Measurements from ENCODE around the gene NR5A1. TPM values are rescaled to one million over a fixed set of nuclear protein-coding genes. Genes with fewer than 3 reads are reported as not detected.

NR5A1 gene
- total RNA-seq, 2 donors from 2014 or later, result not detected

DNA sequence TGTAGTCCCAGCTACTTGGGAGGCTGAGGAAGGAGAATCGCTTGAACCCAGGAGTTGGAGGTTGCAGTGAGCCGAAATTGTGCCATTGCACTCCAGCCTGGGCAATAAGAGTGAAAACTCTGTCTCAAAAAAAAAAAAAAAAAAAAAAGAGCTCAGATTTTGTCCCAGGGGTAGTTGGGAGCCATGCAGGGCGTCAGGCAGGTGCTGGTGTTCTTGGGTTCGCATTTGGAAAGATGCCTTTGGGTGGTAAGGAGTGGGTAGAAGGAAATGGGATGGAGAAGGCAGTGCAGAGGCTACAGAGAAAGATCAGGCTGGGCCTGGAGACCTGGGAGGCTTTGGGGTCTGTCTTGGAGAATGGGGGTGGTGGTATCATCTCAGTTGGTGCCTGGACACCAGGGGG lies 33.0 kb downstream of the NR5A1 start:
- Mint-ChIP-seq H3K4me1 (no peaks in the 10 kb centered on the region), H3K36me3 (ENCODE audit: low read depth) (no peaks in the 10 kb centered on the region), H3K4me3 (no peak overlapping the region), H3K27ac (no peak overlapping the region), H3K27me3 (peaks cover 9% of the 10 kb centered on the region), H3K9me3 (no peaks in the 10 kb centered on the region)
- ATAC-seq (replicated peaks), result no peak

DNA sequence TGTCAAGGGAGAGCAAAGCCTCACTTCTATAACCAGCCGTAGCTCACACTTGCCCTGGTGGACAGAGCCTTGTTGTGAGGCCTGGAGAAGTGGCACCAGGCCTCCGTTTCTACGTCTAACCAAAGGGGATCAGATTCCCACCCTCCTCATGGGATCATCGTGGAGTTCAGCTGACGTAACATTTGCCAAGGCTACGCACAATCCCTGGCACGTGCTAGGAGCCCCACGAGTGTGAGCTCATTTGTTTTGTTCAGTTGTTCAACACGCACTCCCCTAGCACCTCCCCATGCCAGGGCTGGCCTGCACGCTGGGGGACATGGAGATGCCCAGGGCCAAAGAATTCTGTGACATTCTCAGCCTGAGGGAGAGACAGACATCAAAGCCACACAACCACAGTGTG lies 33.9 kb downstream of the NR5A1 start:
- no peak overlapping the region for H3K4me3 Mint-ChIP-seq
- no peaks in the 10 kb centered on the region for H3K4me1 Mint-ChIP-seq
- H3K27me3 Mint-ChIP-seq, result peaks cover 11% of the 10 kb centered on the region
- no peaks in the 10 kb centered on the region for H3K36me3 Mint-ChIP-seq (ENCODE audit: low read depth)
- H3K27ac Mint-ChIP-seq, result no peak overlapping the region
- H3K9me3 Mint-ChIP-seq, result no peaks in the 10 kb centered on the region
- no peak for ATAC-seq (replicated peaks)

DNA sequence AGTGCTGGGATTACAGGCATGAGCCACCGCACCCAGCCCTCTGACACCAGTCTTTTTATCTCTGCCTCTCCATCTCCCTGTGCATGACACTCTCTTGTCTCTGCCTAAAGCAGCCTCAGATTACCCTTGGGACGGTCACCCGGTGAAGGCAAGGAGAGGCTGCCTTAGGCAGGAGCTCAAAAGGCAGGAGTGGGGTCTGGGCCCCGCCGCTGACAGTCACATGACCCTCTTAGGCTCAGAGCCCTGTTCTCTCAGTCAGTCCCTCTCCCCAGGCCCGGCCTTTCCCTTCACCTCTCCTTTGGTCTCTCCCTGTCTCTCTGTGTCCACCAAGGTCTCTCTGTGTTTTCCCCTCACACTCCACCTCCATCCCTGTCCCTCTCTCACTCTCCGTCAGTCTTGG lies 34.4 kb downstream of the NR5A1 start:
- no peak for ATAC-seq (replicated peaks)
- H3K27me3 Mint-ChIP-seq, result peaks cover 9% of the 10 kb centered on the region
- H3K9me3 Mint-ChIP-seq, result no peaks in the 10 kb centered on the region
- H3K27ac Mint-ChIP-seq, result no peak overlapping the region
- no peaks in the 10 kb centered on the region for H3K36me3 Mint-ChIP-seq (ENCODE audit: low read depth)
- no peaks in the 10 kb centered on the region for H3K4me1 Mint-ChIP-seq
- H3K4me3 Mint-ChIP-seq, result no peak overlapping the region

DNA sequence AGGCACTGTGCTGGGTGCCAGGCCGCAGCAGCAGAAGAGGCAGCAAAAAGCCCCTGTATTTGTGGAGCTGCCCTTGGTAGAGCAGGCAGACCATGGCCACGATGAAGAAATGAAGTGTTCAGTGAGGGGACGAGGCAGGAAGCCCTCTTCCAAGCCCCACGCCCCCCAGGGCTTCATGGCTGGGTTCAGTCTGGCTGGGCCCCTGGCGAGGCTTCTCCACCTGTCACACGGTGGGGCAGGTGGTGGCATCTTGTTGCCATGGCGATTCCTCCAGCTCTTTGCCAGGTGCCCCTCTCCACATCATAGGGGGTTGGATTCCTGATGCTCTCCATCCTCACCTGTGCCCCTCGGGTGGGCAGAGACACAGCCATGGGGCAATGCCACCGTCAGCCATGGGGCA lies 35.4 kb downstream of the NR5A1 start:
- Mint-ChIP-seq H3K27me3 (peaks cover 9% of the 10 kb centered on the region), H3K27ac (no peak overlapping the region), H3K36me3 (ENCODE audit: low read depth) (no peaks in the 10 kb centered on the region), H3K9me3 (no peaks in the 10 kb centered on the region), H3K4me3 (no peak overlapping the region), H3K4me1 (no peaks in the 10 kb centered on the region)
- ATAC-seq (replicated peaks), result no peak

DNA sequence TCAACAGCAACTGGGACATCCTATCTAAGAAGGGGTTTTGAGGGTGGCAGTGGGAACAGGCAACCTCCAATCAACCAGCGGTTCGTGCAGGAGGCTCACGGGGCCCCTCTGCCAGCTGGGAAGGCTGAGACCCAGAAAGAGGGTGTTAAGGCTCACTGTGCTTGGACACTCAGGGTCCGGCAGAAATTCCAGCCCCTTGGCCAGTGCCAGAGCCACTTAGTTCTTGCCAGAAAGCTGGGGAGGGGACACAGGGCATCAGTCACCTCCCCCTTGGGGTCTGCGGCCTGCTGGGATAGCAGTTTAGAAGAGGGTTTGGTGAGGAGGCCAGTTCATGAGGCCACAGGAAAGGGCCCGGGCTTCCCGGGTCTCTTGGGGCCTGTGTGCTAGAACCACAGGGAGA lies 36.5 kb downstream of the NR5A1 start:
- H3K36me3 Mint-ChIP-seq (ENCODE audit: low read depth), result no peaks in the 10 kb centered on the region
- ATAC-seq (replicated peaks), result no peak
- no peaks in the 10 kb centered on the region for H3K4me1 Mint-ChIP-seq
- no peak overlapping the region for H3K4me3 Mint-ChIP-seq
- H3K27me3 Mint-ChIP-seq, result peaks cover 9% of the 10 kb centered on the region
- H3K27ac Mint-ChIP-seq, result no peak overlapping the region
- H3K9me3 Mint-ChIP-seq, result no peaks in the 10 kb centered on the region

DNA sequence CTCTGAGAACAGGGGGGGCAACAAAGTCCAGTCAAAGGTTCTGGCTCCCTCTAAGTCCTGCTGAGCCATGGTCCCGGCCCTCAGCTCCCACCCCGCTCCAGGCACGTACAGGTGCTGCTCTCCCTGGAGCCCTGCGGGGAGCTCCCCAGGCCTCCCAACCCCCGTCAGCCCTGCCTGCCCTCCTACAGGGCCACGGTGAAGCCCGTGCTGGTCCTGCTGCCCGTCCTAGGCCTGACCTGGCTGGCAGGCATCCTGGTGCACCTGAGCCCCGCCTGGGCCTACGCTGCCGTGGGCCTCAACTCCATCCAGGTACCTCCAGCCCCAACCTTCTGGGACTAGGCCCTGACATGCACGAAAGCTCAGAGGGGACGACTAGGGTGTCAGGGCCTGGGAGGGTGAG lies 36.9 kb downstream of the NR5A1 start:
- Mint-ChIP-seq H3K36me3 (ENCODE audit: low read depth) (no peaks in the 10 kb centered on the region), H3K4me3 (no peak overlapping the region), H3K9me3 (no peaks in the 10 kb centered on the region), H3K27ac (no peak overlapping the region), H3K4me1 (no peaks in the 10 kb centered on the region), H3K27me3 (peaks cover 9% of the 10 kb centered on the region)
- ATAC-seq (replicated peaks), result no peak

DNA sequence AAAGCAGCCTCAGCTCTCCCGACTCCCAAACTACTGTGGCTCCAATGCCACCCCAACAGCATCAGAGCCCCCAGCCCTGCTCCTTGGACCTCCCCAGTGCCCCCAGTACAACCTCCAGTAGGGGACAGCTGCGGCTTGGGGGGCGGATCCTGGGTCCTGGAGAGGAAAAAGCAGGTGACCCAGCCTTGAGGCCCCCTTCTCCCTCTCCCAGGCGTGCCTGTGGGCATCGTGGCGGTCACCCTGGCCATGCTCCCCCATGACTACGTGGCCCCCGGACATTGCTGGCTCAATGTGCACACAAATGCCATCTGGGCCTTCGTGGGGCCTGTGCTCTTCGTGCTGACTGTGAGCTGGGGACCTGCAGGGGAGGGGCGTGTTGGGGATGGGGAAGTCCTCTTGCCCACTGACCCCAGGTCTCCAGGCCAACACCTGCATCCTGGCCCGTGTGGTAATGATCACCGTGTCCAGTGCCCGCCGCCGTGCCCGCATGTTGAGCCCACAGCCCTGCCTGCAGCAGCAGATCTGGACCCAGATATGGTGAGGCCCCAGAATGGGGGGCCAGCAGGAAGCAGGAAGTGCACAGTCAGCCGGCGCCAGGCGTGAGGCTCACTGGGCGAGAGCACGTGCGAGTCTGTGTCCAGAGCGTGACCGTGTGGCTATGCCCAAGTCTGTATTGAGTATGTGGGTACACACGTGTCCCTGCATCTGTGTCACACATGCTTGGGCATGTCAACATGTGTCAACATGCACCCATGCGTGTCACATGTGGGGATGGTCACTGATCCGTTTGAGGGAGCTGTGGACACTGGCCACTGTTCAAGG lies 38.0 kb downstream of the NR5A1 start:
- no peaks in the 10 kb centered on the region for H3K9me3 Mint-ChIP-seq
- H3K4me1 Mint-ChIP-seq, result no peaks in the 10 kb centered on the region
- ATAC-seq (replicated peaks), result no peak
- H3K27me3 Mint-ChIP-seq, result peaks cover 13% of the 10 kb centered on the region
- no peaks in the 10 kb centered on the region for H3K36me3 Mint-ChIP-seq (ENCODE audit: low read depth)
- no peak overlapping the region for H3K27ac Mint-ChIP-seq
- H3K4me3 Mint-ChIP-seq, result no peak overlapping the region

DNA sequence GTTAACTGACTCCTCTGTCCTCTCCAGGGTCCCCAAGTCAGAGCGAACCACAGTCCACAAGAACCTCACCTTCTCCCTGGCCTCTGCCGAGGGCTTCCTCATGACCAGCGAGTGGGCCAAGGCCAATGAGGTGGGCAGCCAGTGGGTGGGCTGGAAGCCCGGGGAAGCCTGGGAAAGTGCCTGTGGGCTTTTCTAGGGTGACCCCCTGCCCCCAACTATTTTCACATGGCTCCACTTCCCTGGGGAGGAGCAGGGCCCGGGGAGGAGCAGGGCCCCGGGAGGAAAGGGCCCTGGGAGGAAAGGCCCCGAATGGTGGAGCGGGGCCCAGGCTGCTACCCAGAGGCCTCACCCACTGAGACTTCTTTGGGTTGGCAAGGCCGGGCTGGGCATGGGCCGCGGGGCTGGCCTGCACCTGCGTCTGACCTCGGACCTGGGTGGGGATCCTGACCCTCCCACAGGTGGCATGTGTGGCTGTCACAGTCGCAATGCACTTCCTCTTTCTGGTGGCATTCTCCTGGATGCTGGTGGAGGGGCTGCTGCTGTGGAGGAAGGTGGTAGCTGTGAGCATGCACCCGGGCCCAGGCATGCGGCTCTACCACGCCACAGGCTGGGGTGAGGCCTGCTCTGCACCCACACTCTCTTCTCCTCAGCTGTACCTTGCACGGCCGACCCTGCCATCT lies 39.0 kb downstream of the NR5A1 start:
- peaks cover 13% of the 10 kb centered on the region for H3K27me3 Mint-ChIP-seq
- H3K4me3 Mint-ChIP-seq, result no peak overlapping the region
- no peaks in the 10 kb centered on the region for H3K4me1 Mint-ChIP-seq
- H3K36me3 Mint-ChIP-seq (ENCODE audit: low read depth), result no peaks in the 10 kb centered on the region
- ATAC-seq (replicated peaks), result no peak
- H3K9me3 Mint-ChIP-seq, result no peaks in the 10 kb centered on the region
- no peak overlapping the region for H3K27ac Mint-ChIP-seq

DNA sequence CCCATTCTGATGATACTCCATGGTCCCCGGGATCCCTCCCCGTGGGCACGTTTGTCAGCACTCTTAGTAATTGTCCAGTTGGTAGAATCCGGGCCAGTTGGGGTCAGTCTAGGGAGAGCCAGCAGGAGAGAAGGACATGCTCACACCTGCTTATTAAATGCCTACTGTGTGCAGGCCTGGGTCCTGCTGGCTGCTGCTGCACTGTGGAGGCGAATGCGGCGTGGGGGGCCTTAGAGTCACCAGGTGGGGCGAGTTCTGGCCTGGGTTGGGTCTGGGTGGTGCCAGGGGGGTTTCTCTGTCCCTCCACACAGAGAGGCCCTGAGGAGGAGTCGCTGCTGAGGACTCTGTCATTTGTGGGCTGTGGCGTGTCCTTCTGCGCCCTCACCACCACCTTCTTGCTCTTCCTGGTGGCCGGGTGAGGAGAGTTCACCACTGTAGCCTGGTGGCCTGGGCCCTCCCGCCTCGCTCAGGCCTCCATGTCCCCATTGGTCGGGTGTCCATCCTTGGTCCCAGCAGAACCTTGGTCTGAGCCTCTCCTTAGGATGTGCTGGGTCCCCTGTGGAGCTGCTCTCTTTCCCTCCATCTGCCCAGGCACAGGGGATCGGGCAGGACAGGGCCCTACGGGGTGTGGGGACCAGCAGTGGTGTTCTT lies 39.7 kb downstream of the NR5A1 start:
- peaks cover 13% of the 10 kb centered on the region for H3K27me3 Mint-ChIP-seq
- H3K27ac Mint-ChIP-seq, result no peak overlapping the region
- H3K4me3 Mint-ChIP-seq, result no peak overlapping the region
- H3K36me3 Mint-ChIP-seq (ENCODE audit: low read depth), result no peaks in the 10 kb centered on the region
- H3K4me1 Mint-ChIP-seq, result no peaks in the 10 kb centered on the region
- no peaks in the 10 kb centered on the region for H3K9me3 Mint-ChIP-seq
- no peak for ATAC-seq (replicated peaks)

DNA sequence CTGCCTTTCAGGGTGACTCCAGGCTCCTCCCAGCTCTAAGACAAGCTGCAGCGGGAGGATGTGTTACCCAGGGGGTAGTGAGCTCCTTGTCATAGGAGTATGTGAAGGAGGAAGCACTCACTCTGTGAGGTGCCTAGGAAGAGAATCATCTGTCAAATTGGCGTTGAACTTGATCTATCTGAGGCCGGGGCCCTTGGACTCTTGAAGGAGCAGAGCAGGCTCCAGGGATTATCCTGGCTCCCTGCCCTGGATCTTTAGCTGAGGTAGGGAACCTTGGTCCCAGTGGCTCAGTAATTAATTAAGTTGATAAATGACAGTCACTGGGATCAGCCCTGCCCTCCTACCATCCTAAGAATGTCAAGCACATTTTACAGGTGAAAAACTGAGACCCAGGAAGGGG lies 41.5 kb downstream of the NR5A1 start:
- H3K4me1 Mint-ChIP-seq, result no peaks in the 10 kb centered on the region
- no peaks in the 10 kb centered on the region for H3K36me3 Mint-ChIP-seq (ENCODE audit: low read depth)
- peaks cover 9% of the 10 kb centered on the region for H3K27me3 Mint-ChIP-seq
- H3K9me3 Mint-ChIP-seq, result no peaks in the 10 kb centered on the region
- no peak for ATAC-seq (replicated peaks)
- no peak overlapping the region for H3K27ac Mint-ChIP-seq
- no peak overlapping the region for H3K4me3 Mint-ChIP-seq

DNA sequence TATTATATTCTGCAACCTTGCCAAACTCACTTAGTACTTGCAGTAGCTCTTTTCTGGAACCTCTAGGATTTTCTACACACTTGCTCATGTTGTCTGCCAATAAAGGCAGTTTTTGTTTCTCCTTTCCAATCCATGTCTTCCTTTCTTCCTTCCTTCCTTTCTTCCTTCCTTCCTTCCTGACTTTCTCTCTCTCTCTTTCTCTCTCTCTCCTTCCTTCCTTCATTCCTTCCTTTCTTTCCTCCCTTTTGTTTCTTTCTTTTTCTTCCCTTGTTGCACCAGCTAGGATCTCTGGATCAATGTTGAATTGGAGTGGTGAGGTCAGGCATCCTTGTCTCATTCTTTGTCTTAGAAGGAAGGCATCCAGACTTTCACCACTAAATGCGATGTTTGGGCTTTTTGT lies 44.5 kb downstream of the NR5A1 start:
- H3K4me1 Mint-ChIP-seq, result no peaks in the 10 kb centered on the region
- no peaks in the 10 kb centered on the region for H3K9me3 Mint-ChIP-seq
- ATAC-seq (replicated peaks), result no peak
- H3K36me3 Mint-ChIP-seq (ENCODE audit: low read depth), result no peaks in the 10 kb centered on the region
- peaks cover 4% of the 10 kb centered on the region for H3K27me3 Mint-ChIP-seq
- no peak overlapping the region for H3K27ac Mint-ChIP-seq
- H3K4me3 Mint-ChIP-seq, result no peak overlapping the region

DNA sequence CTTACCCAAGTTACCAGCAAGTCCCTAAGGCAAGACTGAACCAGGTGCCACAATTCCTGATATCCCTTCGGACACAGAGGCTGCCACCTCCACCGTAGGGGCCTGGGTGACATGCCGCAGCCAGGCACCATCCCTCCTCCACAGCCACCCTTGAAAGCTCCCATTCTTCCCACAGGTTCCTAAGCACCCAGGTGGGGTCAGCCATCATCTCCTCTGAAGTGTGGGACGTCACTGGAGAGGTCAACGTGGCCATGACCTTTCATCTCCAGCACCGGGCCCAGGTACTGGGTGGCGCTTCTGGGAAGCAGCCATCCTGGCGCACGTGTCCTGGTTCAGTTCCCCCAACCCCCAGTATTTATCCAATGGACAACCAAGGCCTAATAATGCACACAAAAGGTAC lies 48.8 kb downstream of the NR5A1 start:
- Mint-ChIP-seq H3K4me3 (no peak overlapping the region), H3K9me3 (no peaks in the 10 kb centered on the region), H3K36me3 (ENCODE audit: low read depth) (no peaks in the 10 kb centered on the region), H3K27me3 (no peaks in the 10 kb centered on the region), H3K27ac (no peak overlapping the region), H3K4me1 (no peaks in the 10 kb centered on the region)
- ATAC-seq (replicated peaks), result no peak

DNA sequence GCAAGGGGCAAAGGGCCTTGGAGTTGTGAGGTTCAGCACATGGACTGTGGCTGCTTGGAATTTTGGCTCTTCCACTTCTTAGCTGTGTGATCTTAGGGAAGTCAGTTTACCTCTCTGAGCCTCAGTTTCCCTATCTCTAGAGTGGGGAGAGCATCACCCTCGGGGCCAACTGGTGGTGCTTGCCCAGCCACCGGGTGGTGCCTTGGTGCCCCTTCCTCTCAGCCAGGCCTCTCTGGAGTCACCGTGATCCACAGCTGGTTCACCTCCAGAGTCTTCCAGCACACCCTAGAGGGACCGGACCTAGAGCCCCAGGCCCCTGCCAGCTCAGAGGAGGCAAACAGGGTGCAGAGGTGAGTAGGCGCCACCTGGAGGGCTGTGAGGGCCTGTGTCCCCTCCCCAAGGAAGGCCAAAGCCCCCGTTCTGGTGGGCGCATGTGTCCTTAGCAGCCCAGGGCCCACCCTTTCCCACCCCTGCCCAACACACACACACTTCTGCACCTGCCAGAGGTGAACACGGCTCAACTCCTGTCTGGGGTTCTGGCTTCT lies 49.2 kb downstream of the NR5A1 start:
- Mint-ChIP-seq H3K27me3 (no peaks in the 10 kb centered on the region), H3K9me3 (no peaks in the 10 kb centered on the region), H3K4me3 (no peak overlapping the region), H3K27ac (no peak overlapping the region), H3K36me3 (ENCODE audit: low read depth) (no peaks in the 10 kb centered on the region), H3K4me1 (no peaks in the 10 kb centered on the region)
- ATAC-seq (replicated peaks), result no peak

DNA sequence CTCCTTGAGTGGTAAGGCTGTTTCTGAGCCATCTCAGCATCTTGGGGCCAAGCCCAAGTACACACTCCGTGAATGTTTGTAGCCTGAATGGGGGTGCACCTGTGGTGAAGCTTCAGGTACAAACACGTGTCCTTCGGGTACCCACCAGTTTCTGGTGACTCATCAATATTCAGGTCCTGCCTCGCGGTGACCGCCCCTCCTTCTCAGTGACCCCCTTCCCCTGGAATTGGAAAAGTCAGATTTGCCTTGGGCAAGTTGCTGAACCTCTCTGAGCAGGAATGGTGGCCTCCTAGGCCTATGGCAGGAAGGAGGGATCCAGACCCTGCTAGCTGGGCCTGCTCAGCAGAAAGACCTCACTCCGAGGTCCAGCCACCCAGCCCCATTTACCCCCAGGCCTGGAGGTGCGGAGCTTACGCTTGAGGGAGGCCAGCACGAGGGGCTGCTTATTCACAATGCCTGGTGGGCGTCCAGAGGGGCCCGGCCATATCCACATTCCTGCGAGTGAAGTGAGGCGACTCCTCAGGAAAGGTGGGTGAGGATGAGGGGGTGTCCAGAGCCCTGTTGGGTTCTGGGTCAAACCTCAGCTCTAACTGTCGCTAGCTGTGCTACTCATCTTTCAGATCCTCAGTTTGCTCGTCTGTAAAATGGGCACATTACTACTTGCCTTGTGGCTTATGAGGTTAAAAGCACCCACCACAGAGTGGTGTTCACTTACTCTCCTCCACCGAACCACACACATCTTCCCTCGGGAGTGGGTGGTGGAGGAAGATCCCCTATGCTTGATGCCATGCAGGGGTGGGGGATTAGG lies 49.9 kb downstream of the NR5A1 start:
- ATAC-seq (replicated peaks), result no peak
- H3K4me3 Mint-ChIP-seq, result no peak overlapping the region
- H3K27ac Mint-ChIP-seq, result no peak overlapping the region
- H3K4me1 Mint-ChIP-seq, result no peaks in the 10 kb centered on the region
- no peaks in the 10 kb centered on the region for H3K36me3 Mint-ChIP-seq (ENCODE audit: low read depth)
- no peaks in the 10 kb centered on the region for H3K27me3 Mint-ChIP-seq
- H3K9me3 Mint-ChIP-seq, result no peaks in the 10 kb centered on the region

All from activated T-helper 17 cell treated with anti-CD3 and anti-CD28 coated beads, Interleukin-2, amount 50 U/mL, for 72 hours (primary cell).